Measurements from ENCODE around the gene NEK11.

NEK11 gene

DNA sequence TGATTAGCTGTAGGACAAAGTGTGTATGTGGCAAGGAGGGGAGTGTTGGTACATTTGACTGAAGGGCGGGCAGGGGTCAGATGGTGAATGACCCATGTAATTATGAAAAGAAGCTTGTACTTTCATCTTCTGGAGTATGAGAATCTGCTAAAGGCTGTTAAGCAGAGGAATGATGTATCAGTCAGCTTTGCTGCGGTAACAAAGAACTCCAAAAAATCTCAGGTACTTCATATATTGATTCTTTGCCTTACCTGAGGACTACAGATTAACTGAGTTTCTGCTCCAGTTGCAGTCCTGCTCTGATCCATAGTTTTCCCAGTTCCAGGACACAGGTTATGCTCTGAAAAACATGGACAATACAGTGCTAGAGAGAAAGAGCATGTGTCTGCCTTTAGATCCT lies 115.1 kb downstream of the NEK11 start:
- Histone ChIP-seq H3K27me3 (ENCODE audit: insufficient read depth, low read length, poor library complexity, severe bottlenecking) (no peaks in the 10 kb centered on the region), H4K20me1 (ENCODE audit: insufficient read depth, low read length, poor library complexity, severe bottlenecking) (no peaks in the 10 kb centered on the region)

DNA sequence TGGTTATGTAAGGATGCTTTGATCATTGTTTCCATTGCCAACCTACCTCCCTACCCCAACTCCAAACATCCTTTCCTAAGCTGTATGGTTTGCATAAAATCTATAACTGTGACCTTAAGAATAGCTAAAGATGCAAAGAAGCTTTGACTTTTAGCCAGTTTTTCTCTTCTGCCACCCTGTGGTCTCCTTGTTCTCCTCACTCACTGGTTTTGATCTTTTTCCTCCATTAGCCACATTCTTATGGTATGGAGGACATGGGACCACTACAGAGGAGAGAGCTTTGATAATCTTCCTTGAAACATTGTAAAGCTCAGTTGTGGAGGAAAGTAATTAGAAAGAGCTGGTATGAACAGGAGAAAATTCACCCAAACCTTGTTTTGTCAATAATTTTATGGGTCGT lies 115.9 kb downstream of the NEK11 start:
- H3K9me2 ChIP-seq (replicated peaks; ENCODE audit: low read depth, low read length): no peaks in the 10 kb centered on the region
- no peaks in the 10 kb centered on the region for H4K20me1 ChIP-seq (ENCODE audit: insufficient read depth, low read length, poor library complexity, severe bottlenecking)
- no peaks in the 10 kb centered on the region for H3K27me3 ChIP-seq (ENCODE audit: insufficient read depth, low read length, poor library complexity, severe bottlenecking)
- H3K79me2 ChIP-seq (ENCODE audit: insufficient read depth, low read length): no peaks in the 10 kb centered on the region
- no peak overlapping the region for H3K4me3 ChIP-seq (ENCODE audit: low read length, poor library complexity, severe bottlenecking)
- H3F3A ChIP-seq (ENCODE audit: low read depth): no peaks in the 10 kb centered on the region
- no peaks in the 10 kb centered on the region for H3K4me1 ChIP-seq (ENCODE audit: insufficient read depth, low read length, poor library complexity, severe bottlenecking)
- TF ChIP-seq, protein P1, sequence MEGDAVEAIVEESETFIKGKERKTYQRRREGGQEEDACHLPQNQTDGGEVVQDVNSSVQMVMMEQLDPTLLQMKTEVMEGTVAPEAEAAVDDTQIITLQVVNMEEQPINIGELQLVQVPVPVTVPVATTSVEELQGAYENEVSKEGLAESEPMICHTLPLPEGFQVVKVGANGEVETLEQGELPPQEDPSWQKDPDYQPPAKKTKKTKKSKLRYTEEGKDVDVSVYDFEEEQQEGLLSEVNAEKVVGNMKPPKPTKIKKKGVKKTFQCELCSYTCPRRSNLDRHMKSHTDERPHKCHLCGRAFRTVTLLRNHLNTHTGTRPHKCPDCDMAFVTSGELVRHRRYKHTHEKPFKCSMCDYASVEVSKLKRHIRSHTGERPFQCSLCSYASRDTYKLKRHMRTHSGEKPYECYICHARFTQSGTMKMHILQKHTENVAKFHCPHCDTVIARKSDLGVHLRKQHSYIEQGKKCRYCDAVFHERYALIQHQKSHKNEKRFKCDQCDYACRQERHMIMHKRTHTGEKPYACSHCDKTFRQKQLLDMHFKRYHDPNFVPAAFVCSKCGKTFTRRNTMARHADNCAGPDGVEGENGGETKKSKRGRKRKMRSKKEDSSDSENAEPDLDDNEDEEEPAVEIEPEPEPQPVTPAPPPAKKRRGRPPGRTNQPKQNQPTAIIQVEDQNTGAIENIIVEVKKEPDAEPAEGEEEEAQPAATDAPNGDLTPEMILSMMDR (conservative IDR thresholded peaks at IDR 0.05; ENCODE audit: low read length): peak; percentile 51
- TF ChIP-seq EZH2phosphoT487 (IDR thresholded peaks at IDR 0.05; ENCODE audit: borderline replicate concordance): no peak
- H3K36me3 ChIP-seq (ENCODE audit: insufficient read depth, low read length): no peaks in the 10 kb centered on the region
- 0 out of 2 replicates have a peak overlapping the region, but pooled peaks have one; percentile 6 for H2AFZ ChIP-seq (ENCODE audit: low read length)
- H3K4me2 ChIP-seq (ENCODE audit: low read depth, low read length, poor library complexity, severe bottlenecking): no peak overlapping the region
- no peaks in the 10 kb centered on the region for H3K9me3 ChIP-seq (ENCODE audit: insufficient read depth, low read depth, low read length)
- no peak overlapping the region for H3K9ac ChIP-seq (ENCODE audit: low read depth, low read length, poor library complexity, severe bottlenecking)

More for the DNA sequence above, 115.1 kb downstream of the NEK11 start:
- H3F3A ChIP-seq (ENCODE audit: low read depth): no peaks in the 10 kb centered on the region
- TF ChIP-seq EZH2phosphoT487 (IDR thresholded peaks at IDR 0.05; ENCODE audit: borderline replicate concordance): no peak
- TF ChIP-seq, protein P1 (conservative IDR thresholded peaks at IDR 0.05; ENCODE audit: low read length): no peak
- H3K4me1 ChIP-seq (ENCODE audit: insufficient read depth, low read length, poor library complexity, severe bottlenecking): no peaks in the 10 kb centered on the region
- no peak overlapping the region for H3K4me3 ChIP-seq (ENCODE audit: low read length, poor library complexity, severe bottlenecking)
- H2AFZ ChIP-seq (ENCODE audit: low read length): no peak overlapping the region
- H3K9me3 ChIP-seq (ENCODE audit: insufficient read depth, low read depth, low read length): no peaks in the 10 kb centered on the region
- H3K79me2 ChIP-seq (ENCODE audit: insufficient read depth, low read length): no peaks in the 10 kb centered on the region
- H3K9ac ChIP-seq (ENCODE audit: low read depth, low read length, poor library complexity, severe bottlenecking): no peak overlapping the region
- no peaks in the 10 kb centered on the region for H3K9me2 ChIP-seq (replicated peaks; ENCODE audit: low read depth, low read length)
- H3K4me2 ChIP-seq (ENCODE audit: low read depth, low read length, poor library complexity, severe bottlenecking): no peak overlapping the region
- no peaks in the 10 kb centered on the region for H3K36me3 ChIP-seq (ENCODE audit: insufficient read depth, low read length)

DNA sequence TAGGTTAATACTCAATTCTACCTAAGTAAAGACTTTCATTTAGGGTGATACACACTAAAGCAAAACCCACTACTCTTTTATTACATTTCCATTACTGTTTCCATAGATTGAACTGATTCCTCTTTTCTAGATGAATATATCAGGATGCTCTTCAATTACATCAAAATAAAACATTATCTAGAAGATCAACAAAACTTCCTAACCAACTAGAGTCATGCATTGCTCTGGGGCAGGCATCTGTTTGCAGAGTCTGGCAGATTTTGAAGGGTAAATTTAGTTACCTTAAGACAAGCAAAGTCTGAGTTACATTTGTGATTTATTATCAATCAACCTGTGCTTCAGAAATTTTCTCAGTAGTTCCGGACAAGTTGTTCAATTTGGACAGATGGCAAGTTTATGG lies 117.1 kb downstream of the NEK11 start:
- no peak overlapping the region for H3K4me3 ChIP-seq (ENCODE audit: low read length, poor library complexity, severe bottlenecking)
- H2AFZ ChIP-seq (ENCODE audit: low read length): no peak overlapping the region
- H3K27me3 ChIP-seq (ENCODE audit: insufficient read depth, low read length, poor library complexity, severe bottlenecking): no peaks in the 10 kb centered on the region
- no peaks in the 10 kb centered on the region for H3K79me2 ChIP-seq (ENCODE audit: insufficient read depth, low read length)
- no peaks in the 10 kb centered on the region for H3K9me3 ChIP-seq (ENCODE audit: insufficient read depth, low read depth, low read length)
- no peaks in the 10 kb centered on the region for H3K9me2 ChIP-seq (replicated peaks; ENCODE audit: low read depth, low read length)
- H3F3A ChIP-seq (ENCODE audit: low read depth): no peaks in the 10 kb centered on the region
- H3K36me3 ChIP-seq (ENCODE audit: insufficient read depth, low read length): no peaks in the 10 kb centered on the region
- H4K20me1 ChIP-seq (ENCODE audit: insufficient read depth, low read length, poor library complexity, severe bottlenecking): no peaks in the 10 kb centered on the region
- TF ChIP-seq, protein P1 (conservative IDR thresholded peaks at IDR 0.05; ENCODE audit: low read length): no peak
- TF ChIP-seq EZH2phosphoT487 (IDR thresholded peaks at IDR 0.05; ENCODE audit: borderline replicate concordance): no peak
- H3K4me2 ChIP-seq (ENCODE audit: low read depth, low read length, poor library complexity, severe bottlenecking): no peak overlapping the region
- no peak overlapping the region for H3K9ac ChIP-seq (ENCODE audit: low read depth, low read length, poor library complexity, severe bottlenecking)
- no peaks in the 10 kb centered on the region for H3K4me1 ChIP-seq (ENCODE audit: insufficient read depth, low read length, poor library complexity, severe bottlenecking)

Measured in Loucy (cell line).